HepG2 (cell line): ENCODE measurements around the gene HNF1B. TPM values are rescaled to one million over a fixed set of nuclear protein-coding genes. Genes with fewer than 3 reads are reported as not detected.

Experiments used
- AHR ChIP-seq: IDR thresholded peaks from 2 replicates; pipeline ENCODE4 v1.6.1; 2018; ENCODE audit warnings: missing genetic modification reagents, missing compliant biosample characterization
- BCL3 ChIP-seq: sonication (generic); formaldehyde crosslinking; IDR thresholded peaks from 2 replicates; pipeline ENCODE4 v1.5.1; 2020; ENCODE audit warnings: mild to moderate bottlenecking, missing genetic modification reagents, moderate library complexity
- CHD4 ChIP-seq: fragments of 200-600 bp; sonication (generic); IDR thresholded peaks from 2 replicates; pipeline ENCODE4 v1.7.0; 2017; ENCODE audit warnings: mild to moderate bottlenecking, low read length, borderline replicate concordance
- CSRNP2 ChIP-seq: sonication (generic); formaldehyde crosslinking; conservative IDR thresholded peaks from 2 replicates; pipeline ENCODE4 v1.8.0; 2022; ENCODE audit warnings: low read depth, missing genetic modification reagents
- ELF1 ChIP-seq: sonication (generic); formaldehyde crosslinking; IDR thresholded peaks from 2 replicates; pipeline ENCODE4 v1.4.0; 2020; ENCODE audit warnings: missing genetic modification reagents
- GZF1 ChIP-seq: sonication (generic); formaldehyde crosslinking; IDR thresholded peaks from 2 replicates; pipeline ENCODE4 v1.5.1; 2020; ENCODE audit warnings: mild to moderate bottlenecking, missing genetic modification reagents
- LRRFIP1 ChIP-seq: sonication (generic); formaldehyde crosslinking; conservative IDR thresholded peaks from 2 replicates; pipeline ENCODE4 v1.4.0; 2020; ENCODE audit warnings: missing genetic modification reagents
- MAF1 ChIP-seq: sonication (generic); formaldehyde crosslinking; IDR thresholded peaks from 2 replicates; pipeline ENCODE4 v1.5.0; 2020; ENCODE audit warnings: missing genetic modification reagents, borderline replicate concordance
- NR2F1 ChIP-seq, 2 experiments: fragments of 450-650 bp in 1 of 2; formaldehyde crosslinking in 1 of 2; IDR thresholded peaks; 2 replicates each; pipeline versions ENCODE4 v1.5.0 to v1.6.1; 2016 to 2020; ENCODE audit warnings: mild to moderate bottlenecking in 1 of 2, missing compliant biosample characterization in 1 of 2, missing genetic modification reagents in 1 of 2, moderate library complexity in 1 of 2
- PHF21A ChIP-seq: sonication (generic); formaldehyde crosslinking; IDR thresholded peaks from 2 replicates; pipeline ENCODE4 v1.5.0; 2020; ENCODE audit warnings: mild to moderate bottlenecking, missing genetic modification reagents
- RARG ChIP-seq: sonication (generic); formaldehyde crosslinking; IDR thresholded peaks from 2 replicates; pipeline ENCODE4 v1.4.0; 2020; ENCODE audit warnings: low read depth, mild to moderate bottlenecking, missing genetic modification reagents
- RBM39 ChIP-seq: fragments of 200-400 bp; formaldehyde crosslinking; IDR thresholded peaks from one replicate; pipeline ENCODE4 v1.6.1; 2018; ENCODE audit warnings: antibody characterized with exemption, mild to moderate bottlenecking, low read depth, low read length; ENCODE audit not compliant: poor library complexity, severe bottlenecking
- SALL2 ChIP-seq: sonication (generic); formaldehyde crosslinking; IDR thresholded peaks from 2 replicates; pipeline ENCODE4 v1.8.1; 2023; ENCODE audit warnings: mild to moderate bottlenecking, missing genetic modification reagents, inconsistent platforms
- SRSF9 ChIP-seq: fragments of 200-400 bp; formaldehyde crosslinking; IDR thresholded peaks from 2 replicates; pipeline ENCODE4 v1.6.1; 2018; ENCODE audit warnings: borderline replicate concordance, mild to moderate bottlenecking, low read depth, low read length; ENCODE audit not compliant: insufficient read depth, poor library complexity, severe bottlenecking
- SYNCRIP ChIP-seq: fragments of 200-400 bp; formaldehyde crosslinking; IDR thresholded peaks from 2 replicates; pipeline ENCODE4 v1.6.1; 2018; ENCODE audit warnings: mild to moderate bottlenecking, low read depth, low read length; ENCODE audit not compliant: insufficient read depth
- U2AF2 ChIP-seq: fragments of 200-400 bp; formaldehyde crosslinking; IDR thresholded peaks from 2 replicates; pipeline ENCODE4 v1.6.1; 2017; ENCODE audit warnings: low read depth, mild to moderate bottlenecking, low read length
- XBP1 ChIP-seq: sonication (generic); formaldehyde crosslinking; IDR thresholded peaks from 2 replicates; pipeline ENCODE4 v1.5.0; 2020; ENCODE audit warnings: missing genetic modification reagents
- ZEB1 ChIP-seq: IDR thresholded peaks from 2 replicates; pipeline ENCODE4 v1.6.1; 2012; ENCODE audit warnings: mild to moderate bottlenecking, low read depth, inconsistent platforms; ENCODE audit not compliant: insufficient replicate concordance
- ZMAT3 ChIP-seq: sonication (generic); formaldehyde crosslinking; conservative IDR thresholded peaks from 2 replicates; pipeline ENCODE4 v1.7.0; 2021; ENCODE audit warnings: missing genetic modification reagents
- ZNF335 ChIP-seq: sonication (generic); formaldehyde crosslinking; IDR thresholded peaks from 2 replicates; pipeline ENCODE4 v1.4.0; 2020; ENCODE audit warnings: missing genetic modification reagents
- ZNF431 ChIP-seq: sonication (generic); formaldehyde crosslinking; IDR thresholded peaks from 2 replicates; pipeline ENCODE4 v1.9.0; 2022; ENCODE audit warnings: missing genetic modification reagents, low read depth, mild to moderate bottlenecking, borderline replicate concordance
- ZNF773 ChIP-seq: sonication (generic); formaldehyde crosslinking; IDR thresholded peaks from 2 replicates; pipeline ENCODE4 v1.4.0; 2020; ENCODE audit warnings: missing genetic modification reagents, borderline replicate concordance
- polyA plus RNA-seq, 8 experiments: library from polyadenylated mRNA; depleted of rRNA in 3 of 8; stranded (reverse) in 7 of 8; unstranded in 1 of 8; fragments of >200 nt; fragmentation: Illumina TruSeq in 4 of 8; extraction: Trizol in 4 of 8; gene quantifications; 2 replicates each; pipeline versions ENCODE4 v1.2.1 to v1.2.3, GENCODE V29; 2011 to 2016; ENCODE audit warnings: low read depth in 4 of 8, missing spikeins in 1 of 8, mixed read lengths in 1 of 8; ENCODE audit not compliant: insufficient read depth in 1 of 8
- total RNA-seq, 5 experiments: library from RNA; depleted of rRNA; stranded (reverse); fragments of >200 nt; fragmentation: Illumina TruSeq; extraction: Trizol; gene quantifications; 2 replicates each; pipeline ENCODE4 v1.2.3, GENCODE V29; 2016; ENCODE audit warnings: low read depth in 1 of 5
- TF ChIP-seq, protein P1 (sequence below): sonication (generic); formaldehyde crosslinking; IDR thresholded peaks from 2 replicates; pipeline ENCODE4 v1.5.0; 2020; ENCODE audit warnings: missing genetic modification reagents, mild to moderate bottlenecking, borderline replicate concordance

The HNF1B gene
- total and polyA plus RNA-seq, 2 of the 13 experiments (the other 11 are each of a cell fraction or from before 2014, with no cell fraction given) = 1.9 to 5.3 TPM

GRCh38 chr17:37708008-37708615 lies 36.7 kb downstream of the HNF1B start (continued):
- TF ChIP-seq, protein P1, sequence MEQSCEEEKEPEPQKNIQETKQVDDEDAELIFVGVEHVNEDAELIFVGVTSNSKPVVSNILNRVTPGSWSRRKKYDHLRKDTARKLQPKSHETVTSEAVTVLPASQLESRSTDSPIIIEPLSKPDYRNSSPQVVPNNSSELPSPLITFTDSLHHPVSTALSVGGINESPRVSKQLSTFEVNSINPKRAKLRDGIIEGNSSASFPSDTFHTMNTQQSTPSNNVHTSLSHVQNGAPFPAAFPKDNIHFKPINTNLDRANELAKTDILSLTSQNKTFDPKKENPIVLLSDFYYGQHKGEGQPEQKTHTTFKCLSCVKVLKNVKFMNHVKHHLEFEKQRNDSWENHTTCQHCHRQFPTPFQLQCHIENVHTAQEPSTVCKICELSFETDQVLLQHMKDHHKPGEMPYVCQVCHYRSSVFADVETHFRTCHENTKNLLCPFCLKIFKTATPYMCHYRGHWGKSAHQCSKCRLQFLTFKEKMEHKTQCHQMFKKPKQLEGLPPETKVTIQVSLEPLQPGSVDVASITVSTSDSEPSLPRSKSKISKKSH (CRISPR knock-in tag) = no peak; the same call in 1 of the 2 replicates
- peak; percentile 22 for TF ChIP-seq ZEB1
- TF ChIP-seq ZNF773 (CRISPR knock-in tag) = no peak
- no peak for TF ChIP-seq ZMAT3
- no peak for TF ChIP-seq U2AF2
- no peak for TF ChIP-seq RARG
- no peak for TF ChIP-seq NR2F1 (CRISPR knock-in tag; IDR thresholded peaks at IDR 0.05)
- TF ChIP-seq LRRFIP1 (CRISPR knock-in tag) = no peak
- no peak for TF ChIP-seq SRSF9
- peak; percentile 52 for TF ChIP-seq ZNF335
- TF ChIP-seq SALL2 (CRISPR knock-in tag) = no peak
- TF ChIP-seq MAF1 (CRISPR knock-in tag) = no peak
- TF ChIP-seq SYNCRIP = no peak
- 0 out of 2 replicates have a peak, but pooled peaks have one; percentile 31 for TF ChIP-seq BCL3
- 0 out of 2 replicates have a peak, but pooled peaks have one; percentile 24 for TF ChIP-seq ZNF431 (CRISPR knock-in tag)
- TF ChIP-seq CHD4 = peak; percentile 95; the same call in 1 of the 2 replicates
- no peak for TF ChIP-seq AHR (CRISPR knock-in tag)
- TF ChIP-seq GZF1 = no peak
- TF ChIP-seq RBM39 = no peak
- TF ChIP-seq XBP1 (CRISPR knock-in tag) = no peak
- no peak for TF ChIP-seq CSRNP2 (CRISPR knock-in tag)
- peak; percentile 80 for TF ChIP-seq ELF1 (CRISPR knock-in tag)
- no peak for TF ChIP-seq PHF21A
